HG03139 (cell line): ENCODE results near the gene CRYBG3.
"Not testable (repeated sequence)": the region's sequence is repeated elsewhere in the genome, so short reads cannot be mapped to it uniquely, and the experiment has no call there.

Source experiments
- ATAC-seq: cut with Tn5 transposase; IDR thresholded peaks from one replicate; pipeline ENCODE4 v1.9.1; 2021; ENCODE audit not compliant: unreplicated experiment

Gene CRYBG3

GRCh38 chr3:97821774-97822358 is at the start of gene CRYBG3:
CRYBG3 (plus strand) TSS chr3:97822011; CDS start chr3:97822207, 196 bp downstream.
- ATAC-seq = peak; percentile 98

GRCh38 chr3:97772926-97773325 is 48.9 kb upstream of the CRYBG3 start:
- ATAC-seq = no peak

GRCh38 chr3:97778152-97778551 is 43.7 kb upstream of the CRYBG3 start:
- ATAC-seq = no peak

- ATAC-seq = peak; percentile 54
Measured at GRCh38 chr3:97793420-97794019, 28.3 kb upstream of the CRYBG3 start.

GRCh38 chr3:97795951-97796350 is 25.9 kb upstream of the CRYBG3 start:
- ATAC-seq = no peak

GRCh38 chr3:97804471-97804870 is 17.3 kb upstream of the CRYBG3 start:
- no peak for ATAC-seq

GRCh38 chr3:97810779-97811390 is 10.9 kb upstream of the CRYBG3 start:
- no peak for ATAC-seq

- no peak for ATAC-seq
Measured at GRCh38 chr3:97815149-97815917, 6.5 kb upstream of the CRYBG3 start.

GRCh38 chr3:97816811-97817210 is 5.0 kb upstream of the CRYBG3 start:
- no peak for ATAC-seq

- no peak for ATAC-seq
Measured at GRCh38 chr3:97817965-97818364, 3.8 kb upstream of the CRYBG3 start.

GRCh38 chr3:97820780-97821179 is 1.0 kb upstream of the CRYBG3 start:
- ATAC-seq = no peak

- ATAC-seq = peak; percentile 35
Measured at GRCh38 chr3:97821287-97821773, 481 bp upstream of the CRYBG3 start.

- peak; percentile 11 for ATAC-seq
Measured at GRCh38 chr3:97822359-97822775, 556 bp downstream of the CRYBG3 start.

GRCh38 chr3:97823046-97824004 is 1.5 kb downstream of the CRYBG3 start:
- ATAC-seq = no peak

- ATAC-seq = no peak
Measured at GRCh38 chr3:97825101-97825500, 3.3 kb downstream of the CRYBG3 start.

GRCh38 chr3:97827741-97828471 is 6.1 kb downstream of the CRYBG3 start:
- ATAC-seq = no peak

- no peak for ATAC-seq
Measured at GRCh38 chr3:97829198-97829597, 7.4 kb downstream of the CRYBG3 start.

GRCh38 chr3:97830638-97831037 is 8.8 kb downstream of the CRYBG3 start:
- ATAC-seq = no peak

- ATAC-seq = no peak
Measured at GRCh38 chr3:97831140-97831539, 9.3 kb downstream of the CRYBG3 start.

GRCh38 chr3:97833184-97833583 is 11.4 kb downstream of the CRYBG3 start:
- not testable (repeated sequence) for ATAC-seq
